GM12801 (cell line): Measurements from ENCODE around the gene IL17C.

ENCODE experiments used
- TF ChIP-seq, protein P1 (sequence below): IDR thresholded peaks from one replicate; pipeline ENCODE4 v1.5.1; 2011; ENCODE audit warnings: control low read depth; ENCODE audit not compliant: insufficient read length; ENCODE audit errors: extremely low read depth

Gene IL17C

DNA sequence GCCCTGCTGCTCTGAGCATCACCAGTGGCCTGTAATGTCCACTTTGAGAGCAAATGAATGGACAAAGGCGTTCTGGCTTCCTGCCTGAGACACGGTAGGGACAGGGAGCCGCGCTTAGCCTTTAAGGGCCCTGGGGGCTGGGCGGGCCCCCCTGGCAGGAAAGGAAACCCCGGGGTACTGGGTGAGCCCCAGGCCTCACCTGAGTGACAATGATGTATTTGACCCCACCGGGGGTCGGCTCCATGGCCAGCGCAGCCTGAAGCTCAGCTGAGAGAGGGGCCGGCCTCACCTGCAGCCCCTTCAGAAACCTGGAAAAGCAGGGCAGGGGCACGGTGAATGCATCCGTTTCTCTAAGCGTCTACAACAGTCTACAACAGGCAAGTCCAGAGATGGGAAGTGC lies 14.7 kb downstream of the IL17C start:
- TF ChIP-seq, protein P1, sequence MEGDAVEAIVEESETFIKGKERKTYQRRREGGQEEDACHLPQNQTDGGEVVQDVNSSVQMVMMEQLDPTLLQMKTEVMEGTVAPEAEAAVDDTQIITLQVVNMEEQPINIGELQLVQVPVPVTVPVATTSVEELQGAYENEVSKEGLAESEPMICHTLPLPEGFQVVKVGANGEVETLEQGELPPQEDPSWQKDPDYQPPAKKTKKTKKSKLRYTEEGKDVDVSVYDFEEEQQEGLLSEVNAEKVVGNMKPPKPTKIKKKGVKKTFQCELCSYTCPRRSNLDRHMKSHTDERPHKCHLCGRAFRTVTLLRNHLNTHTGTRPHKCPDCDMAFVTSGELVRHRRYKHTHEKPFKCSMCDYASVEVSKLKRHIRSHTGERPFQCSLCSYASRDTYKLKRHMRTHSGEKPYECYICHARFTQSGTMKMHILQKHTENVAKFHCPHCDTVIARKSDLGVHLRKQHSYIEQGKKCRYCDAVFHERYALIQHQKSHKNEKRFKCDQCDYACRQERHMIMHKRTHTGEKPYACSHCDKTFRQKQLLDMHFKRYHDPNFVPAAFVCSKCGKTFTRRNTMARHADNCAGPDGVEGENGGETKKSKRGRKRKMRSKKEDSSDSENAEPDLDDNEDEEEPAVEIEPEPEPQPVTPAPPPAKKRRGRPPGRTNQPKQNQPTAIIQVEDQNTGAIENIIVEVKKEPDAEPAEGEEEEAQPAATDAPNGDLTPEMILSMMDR, result no peak

DNA sequence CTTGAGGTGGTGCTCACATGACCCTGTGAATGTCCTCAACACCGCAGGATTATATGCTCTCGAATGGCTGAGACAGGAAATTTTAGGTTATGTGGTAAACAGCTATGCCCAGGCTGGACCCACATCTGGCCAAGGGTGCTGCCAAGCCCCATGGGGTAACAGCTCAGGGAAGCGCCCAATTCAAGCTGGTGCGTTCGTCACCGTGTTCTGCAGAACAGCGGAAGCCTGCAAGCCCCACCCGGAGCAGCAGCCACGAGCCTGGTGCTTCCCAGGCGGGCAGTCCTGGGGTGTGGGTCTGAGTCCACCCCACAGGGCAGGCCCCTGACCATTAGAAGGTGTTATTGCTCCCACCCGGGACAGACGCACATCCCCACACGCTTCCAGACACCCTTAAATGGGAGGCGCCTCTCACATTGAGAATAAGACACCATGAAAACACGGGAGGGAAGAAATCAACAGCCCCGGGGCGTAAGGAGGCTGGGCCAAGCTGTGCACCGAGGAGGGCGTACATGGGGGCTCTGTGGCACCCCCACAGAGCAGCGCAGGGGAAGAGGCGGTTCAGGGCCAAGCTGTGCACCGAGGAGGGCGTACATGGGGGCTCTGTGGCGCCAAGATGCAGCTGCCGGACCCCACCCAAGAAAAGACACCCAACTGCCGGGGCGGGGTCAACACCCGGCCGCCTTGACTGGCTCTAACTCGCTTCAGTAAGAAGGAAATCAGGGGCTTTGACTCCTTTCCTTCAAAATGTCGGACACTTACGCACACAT lies 15.4 kb downstream of the IL17C start:
- TF ChIP-seq, protein P1, result no peak

DNA sequence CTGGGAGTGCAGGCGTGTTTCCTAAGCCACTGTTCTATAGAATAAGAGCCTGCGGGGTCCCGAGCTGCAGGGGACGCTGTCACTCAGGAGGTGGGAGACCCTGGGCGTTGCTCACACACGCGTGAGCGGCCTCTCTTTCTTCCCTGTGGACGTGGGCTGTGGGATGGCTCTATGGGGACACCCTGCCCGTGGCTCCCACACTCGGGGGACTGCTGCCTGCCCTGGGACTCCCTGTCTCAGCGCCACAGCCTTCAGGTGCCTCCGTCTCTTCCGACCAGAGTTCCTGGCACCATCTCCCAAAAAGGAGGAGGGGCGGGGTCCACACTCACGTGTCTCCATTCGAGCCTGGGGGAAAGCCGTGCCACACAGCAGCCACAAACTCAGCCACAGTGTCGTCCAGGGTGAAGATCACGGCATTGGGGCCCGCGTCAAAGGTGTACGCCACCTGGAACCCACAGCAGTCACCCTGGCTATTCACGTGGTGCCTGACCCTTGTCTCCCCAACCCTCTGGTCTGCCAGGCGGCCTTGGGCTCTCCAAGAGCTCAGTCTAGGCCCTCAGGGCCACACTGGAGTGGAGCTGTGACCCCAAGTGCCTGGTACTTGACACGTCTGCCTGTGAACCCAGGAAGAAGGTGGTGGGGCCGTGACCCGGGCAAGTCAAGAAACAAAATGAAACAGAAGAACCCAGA lies 16.1 kb downstream of the IL17C start:
- TF ChIP-seq, protein P1, result no peak

DNA sequence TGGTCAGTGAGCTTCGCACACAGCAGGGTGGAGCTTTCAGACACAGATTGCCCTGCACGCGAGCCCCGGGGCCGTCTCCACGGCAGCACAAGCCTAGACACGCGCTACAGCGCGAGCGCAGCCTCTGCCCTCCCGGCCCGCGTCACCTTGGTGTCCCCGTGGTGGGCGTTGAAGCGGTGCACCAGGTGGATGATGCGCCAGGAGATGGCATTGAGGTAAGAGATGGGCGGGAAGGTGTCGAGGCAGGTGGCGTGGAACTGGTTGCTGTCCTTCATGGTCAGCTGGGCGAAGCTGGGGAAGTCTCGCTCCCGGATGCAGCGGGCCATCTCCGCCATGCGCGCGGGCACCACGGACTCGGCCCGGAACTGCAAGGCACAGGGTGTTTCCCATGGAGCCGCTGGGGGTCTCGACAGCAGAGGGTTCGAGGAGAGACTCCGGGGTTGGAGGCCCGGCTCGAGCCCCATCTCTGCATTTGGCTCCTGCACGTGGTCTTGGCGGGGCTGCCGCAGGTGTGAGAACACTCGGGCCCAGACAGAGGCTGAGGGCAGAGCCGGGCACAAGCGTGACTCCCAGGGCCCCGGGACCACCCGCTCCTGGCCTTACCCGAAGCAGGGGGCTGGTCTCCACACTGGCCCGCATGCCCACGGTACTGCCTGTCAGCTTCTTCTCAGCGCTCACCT lies 16.8 kb downstream of the IL17C start:
- TF ChIP-seq, protein P1, result no peak

DNA sequence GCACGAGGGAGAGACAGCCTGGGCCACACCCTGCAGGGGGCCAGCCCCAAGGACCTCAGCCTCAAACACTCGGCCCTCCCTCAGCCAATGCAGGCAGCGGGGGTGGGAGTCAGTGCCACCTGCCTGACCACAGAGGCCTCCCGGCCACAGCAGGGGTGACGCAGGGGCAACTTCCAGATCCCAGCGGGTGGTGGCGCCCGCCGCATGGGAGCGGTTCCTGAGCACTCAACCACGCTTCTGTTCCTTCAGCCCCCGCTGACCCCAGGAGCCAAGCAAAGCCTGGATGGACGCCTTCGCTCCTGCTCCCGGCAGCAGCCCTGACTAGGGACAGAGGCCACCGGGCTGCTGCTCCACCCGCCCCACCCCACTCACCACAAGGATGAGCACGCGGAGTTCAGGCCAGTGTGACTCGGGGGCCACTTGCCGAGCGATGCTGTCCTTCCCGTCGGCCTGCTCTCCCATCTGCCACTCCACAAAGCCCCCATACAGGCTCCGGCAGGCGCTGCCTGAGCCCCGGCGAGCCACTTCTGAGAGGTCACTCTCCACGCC lies 17.4 kb downstream of the IL17C start:
- TF ChIP-seq, protein P1, result no peak

DNA sequence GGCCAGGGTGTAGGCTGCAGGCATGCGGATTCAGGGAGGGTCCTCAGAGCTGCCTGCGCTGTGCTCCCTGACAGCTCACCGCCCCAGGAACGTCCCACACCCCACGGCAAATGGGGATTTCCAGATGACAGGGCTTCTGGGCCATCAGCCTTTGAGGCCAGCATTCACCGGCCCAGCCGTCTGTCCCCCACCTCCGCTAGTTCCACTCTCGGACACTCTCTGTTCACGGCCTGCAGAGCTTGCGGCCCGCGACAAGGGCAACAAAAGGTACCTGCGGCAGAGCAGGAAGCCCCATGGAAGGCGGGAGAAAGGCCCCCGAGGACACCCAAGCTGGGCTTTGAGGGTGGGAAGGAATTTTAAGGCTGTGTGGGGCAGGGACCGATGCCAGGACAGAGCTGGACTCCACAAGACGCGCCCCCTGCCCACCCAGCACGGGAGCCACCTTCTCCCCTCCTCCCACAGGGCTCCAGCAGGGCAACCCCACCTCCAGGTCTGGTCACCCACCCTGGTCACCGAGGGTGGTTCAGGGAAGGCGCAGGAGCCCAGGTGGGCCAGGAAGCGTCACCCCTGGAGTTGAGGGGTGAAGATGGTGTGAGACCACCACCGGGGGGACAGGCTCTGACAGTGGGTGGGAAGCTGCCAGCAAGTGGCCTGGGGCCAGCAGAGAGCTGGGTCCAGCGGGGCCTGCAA lies 18.1 kb downstream of the IL17C start:
- TF ChIP-seq, protein P1, result no peak
